Eye (tissue), 1 donor: Measurements from ENCODE around the gene CASZ1.

Experiments
- DNase-seq: peaks from one replicate; pipeline ENCODE4 v3.0.0-alpha.2; 2015

CASZ1 gene

GRCh38 chr1:10796029-10796944 lies at the start of gene CASZ1:
TSS of gene CASZ1 (minus strand) at chr1:10796646. CDS start at chr1:10693889, 102,757 bp downstream.
- peak; percentile 97 for DNase-seq

- no peak for DNase-seq
Observed at GRCh38 chr1:10843697-10844096, 47.3 kb upstream of the CASZ1 start.

GRCh38 chr1:10841118-10841517 lies 44.7 kb upstream of the CASZ1 start:
- DNase-seq: peak; percentile 65

- DNase-seq: no peak
Observed at GRCh38 chr1:10839188-10839770, 42.8 kb upstream of the CASZ1 start.

GRCh38 chr1:10838541-10838940 lies 42.1 kb upstream of the CASZ1 start:
- no peak for DNase-seq

GRCh38 chr1:10836726-10837125 lies 40.3 kb upstream of the CASZ1 start:
- no peak for DNase-seq

- peak; percentile 95 for DNase-seq
Observed at GRCh38 chr1:10835822-10836421, 39.5 kb upstream of the CASZ1 start.

GRCh38 chr1:10835421-10835820 lies 39.0 kb upstream of the CASZ1 start:
- peak; percentile 70 for DNase-seq

GRCh38 chr1:10834770-10835412 lies 38.4 kb upstream of the CASZ1 start:
- no peak for DNase-seq

- DNase-seq: peak; percentile 36
Observed at GRCh38 chr1:10833630-10834557, 37.4 kb upstream of the CASZ1 start.

GRCh38 chr1:10832703-10833102 lies 36.3 kb upstream of the CASZ1 start:
- DNase-seq: no peak

GRCh38 chr1:10830961-10831668 lies 34.7 kb upstream of the CASZ1 start:
- no peak for DNase-seq

- no peak for DNase-seq
Observed at GRCh38 chr1:10829965-10830515, 33.6 kb upstream of the CASZ1 start.

- no peak for DNase-seq
Observed at GRCh38 chr1:10829067-10829818, 32.8 kb upstream of the CASZ1 start.

GRCh38 chr1:10827377-10828333 lies 31.2 kb upstream of the CASZ1 start:
- no peak for DNase-seq

- DNase-seq: no peak
Observed at GRCh38 chr1:10825592-10825991, 29.1 kb upstream of the CASZ1 start.

GRCh38 chr1:10824821-10825540 lies 28.5 kb upstream of the CASZ1 start:
- no peak for DNase-seq

GRCh38 chr1:10823000-10823401 lies 26.6 kb upstream of the CASZ1 start:
- DNase-seq: no peak
